Adrenal gland (tissue), 5 donors: ENCODE results near the gene CERS1.

Experiments
- CTCF ChIP-seq, 6 experiments: fragments of 450-650 bp in 4 of 6; fragments of 200-600 bp in 2 of 6; sonication (generic) in 1 of 6; IDR thresholded peaks; 1 replicate in 5 of 6; 2 replicates in 1 of 6; pipeline versions ENCODE4 v1.5.1 to v1.8.0; 2016 to 2021; ENCODE audit warnings: antibody characterized with exemption in 6 of 6, mild to moderate bottlenecking in 2 of 6, moderate library complexity in 1 of 6
- POLR2A ChIP-seq, 2 donors: fragments of 450-650 bp; IDR thresholded peaks; one replicate each; pipeline ENCODE4 v1.6.1; 2017; ENCODE audit warnings: antibody characterized with exemption in 2 of 2, mild to moderate bottlenecking in 2 of 2, moderate library complexity in 1 of 2
- donor health status: DM: no; HTN: no; CAD: no.

DNA sequence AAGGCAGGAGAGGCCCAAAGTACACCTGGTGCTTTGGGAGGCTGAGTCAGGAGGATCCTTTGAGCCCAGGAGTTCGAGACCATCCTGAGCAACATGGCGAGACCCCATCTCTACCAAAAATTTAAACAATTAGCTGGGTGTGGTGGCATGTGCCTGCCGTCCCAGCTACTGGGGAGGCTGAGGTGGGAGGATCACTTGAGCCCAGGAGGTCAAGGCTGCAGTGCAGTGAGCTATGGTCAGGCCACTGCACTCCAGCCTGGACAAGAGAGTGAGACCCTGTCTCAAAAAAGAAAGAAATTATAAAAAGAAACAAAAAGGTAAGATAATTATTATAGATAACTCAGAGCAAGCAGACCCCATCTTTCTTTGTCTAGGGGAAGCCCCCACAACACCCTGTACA is 43.2 kb upstream of the CERS1 start:
- TF ChIP-seq CTCF (IDR thresholded peaks at IDR 0.05) (no peak), POLR2A (IDR thresholded peaks at IDR 0.05) (no peak)
